ENCODE results near the gene TMEM79.

The TMEM79 gene

GRCh38 chr1:156279837-156280236, 4.3 kb upstream of the TMEM79 start:
- ChIA-PET CTCF (interaction anchor here (1.0 to 3.0 kb wide), 6 partner anchors 20 to 143 kb away, joined by 3 to 13 read pairs (median 3); no protein-coding TSS in a partner anchor), POLR2A (no interaction called here)
- H3K9me3 ChIP-seq (ENCODE audit: control extremely low read depth in 1 of 5, control insufficient read depth in 4 of 5, insufficient read depth in 2 of 5, low read depth in 1 of 5, low read length in 4 of 5) = no peaks in the 10 kb centered on the region
- H3K36me3 ChIP-seq (ENCODE audit: control insufficient read depth in 4 of 4, insufficient read depth in 4 of 4, low read length in 3 of 4) = peaks cover 6 to 49% (median 31%) of the 10 kb centered on the region in 4 experiments
- H3K27me3 ChIP-seq (replicated peaks in 2 of 5; ENCODE audit: control insufficient read depth in 4 of 5, insufficient read depth in 5 of 5, low read length in 4 of 5) = no peaks in the 10 kb centered on the region
- WGBS (ENCODE audit: insufficient coverage) = 100% methylated on average over 1 of the region's 3 CpGs
- no peak for DNase-seq
- no peak overlapping the region for H3K27ac ChIP-seq (ENCODE audit: insufficient read depth in 1 of 2, low read depth in 1 of 2, low read length in 2 of 2, poor library complexity in 1 of 2, severe bottlenecking in 2 of 2)
- peaks cover 11 to 25% (median 21%) of the 10 kb centered on the region in 4 experiments for H3K4me1 ChIP-seq (ENCODE audit: control extremely low read depth in 1 of 4, control insufficient read depth in 4 of 4, insufficient read depth in 4 of 4, low read length in 3 of 4)
- no peak overlapping the region for H3K4me3 ChIP-seq (ENCODE audit: control insufficient read depth in 1 of 7, extremely low read depth in 1 of 7, insufficient read depth in 4 of 7, low read depth in 2 of 7, low read length in 6 of 7)

GRCh38 chr1:156281281-156281680, 2.8 kb upstream of the TMEM79 start:
- H3K27me3 ChIP-seq (replicated peaks in 2 of 5; ENCODE audit: control insufficient read depth in 4 of 5, insufficient read depth in 5 of 5, low read length in 4 of 5) = no peaks in the 10 kb centered on the region
- 50% methylated on average over 6 of the region's 8 CpGs for WGBS (ENCODE audit: insufficient coverage)
- H3K9me3 ChIP-seq (ENCODE audit: control extremely low read depth in 1 of 5, control insufficient read depth in 4 of 5, insufficient read depth in 2 of 5, low read depth in 1 of 5, low read length in 4 of 5) = no peaks in the 10 kb centered on the region
- POLR2A ChIA-PET = no interaction called here
- peak overlapping the region in 1 of 2 experiments; percentile 95 for H3K27ac ChIP-seq (ENCODE audit: insufficient read depth in 1 of 2, low read depth in 1 of 2, low read length in 2 of 2, poor library complexity in 1 of 2, severe bottlenecking in 2 of 2)
- DNase-seq = peak; percentile 21 to 63 (median 47)
- H3K4me1 ChIP-seq (ENCODE audit: control extremely low read depth in 1 of 4, control insufficient read depth in 4 of 4, insufficient read depth in 4 of 4, low read length in 3 of 4) = peaks cover 11 to 25% (median 21%) of the 10 kb centered on the region in 4 experiments
- CTCF ChIA-PET = interaction anchor here (0.7 to 3.0 kb wide), 4 partner anchors 10 to 153 kb away, joined by 3 to 13 read pairs (median 4); no protein-coding TSS in a partner anchor
- H3K4me3 ChIP-seq (ENCODE audit: control insufficient read depth in 1 of 7, extremely low read depth in 1 of 7, insufficient read depth in 4 of 7, low read depth in 2 of 7, low read length in 6 of 7) = peak overlapping the region in 6 of 7 experiments; percentile 86 to 98 (median 94)
- peaks cover 6 to 43% (median 26%) of the 10 kb centered on the region in 4 experiments for H3K36me3 ChIP-seq (ENCODE audit: control insufficient read depth in 4 of 4, insufficient read depth in 4 of 4, low read length in 3 of 4)

DNA sequence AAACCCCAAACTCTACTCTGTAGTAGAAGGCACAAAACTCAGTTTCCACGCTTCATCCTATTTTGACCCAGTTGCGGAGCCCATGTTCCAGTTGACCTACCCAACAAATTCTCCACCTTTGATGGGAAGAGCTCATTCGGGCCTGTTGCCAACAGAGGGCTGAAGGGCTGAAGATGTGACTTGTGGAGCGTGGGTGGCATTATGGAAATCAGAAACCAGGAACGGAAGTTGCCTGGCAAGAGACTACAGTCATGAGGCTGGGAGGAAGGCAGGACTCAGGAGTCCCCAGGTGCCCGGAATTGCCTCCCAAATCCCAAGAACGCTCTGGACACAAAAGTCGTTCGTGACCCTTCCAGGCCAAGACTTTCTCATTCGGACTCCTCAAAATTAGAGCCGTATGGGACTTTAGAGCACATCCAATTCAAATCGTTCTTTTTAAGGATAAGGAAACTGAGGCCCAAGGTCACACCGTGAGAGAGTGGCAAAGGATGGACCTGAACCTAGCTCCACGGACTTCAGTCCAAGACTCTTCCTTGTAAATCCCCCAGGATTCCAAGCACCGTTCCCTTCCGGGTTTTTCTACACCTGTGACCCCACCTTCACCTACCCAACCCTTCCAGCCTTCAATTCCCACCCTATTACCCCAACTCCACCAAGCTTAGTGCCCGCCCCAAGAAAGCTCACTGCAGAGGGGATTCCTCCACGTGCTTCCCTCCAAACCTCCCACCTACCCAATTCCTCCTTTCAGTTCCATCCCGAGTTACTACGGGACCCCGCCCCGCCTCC, 2.2 kb upstream of the TMEM79 start:
- peaks cover 6 to 40% (median 22%) of the 10 kb centered on the region in 4 experiments for H3K36me3 ChIP-seq (ENCODE audit: control insufficient read depth in 4 of 4, insufficient read depth in 4 of 4, low read length in 3 of 4)
- DNase-seq = no peak
- no peaks in the 10 kb centered on the region for H3K27me3 ChIP-seq (replicated peaks in 2 of 5; ENCODE audit: control insufficient read depth in 4 of 5, insufficient read depth in 5 of 5, low read length in 4 of 5)

GRCh38 chr1:156282479-156283222, 1.5 kb upstream of the TMEM79 start, which contains the start of gene SMG5:
SMG5 (minus strand) TSS chr1:156282825; CDS start chr1:156282680, 145 bp downstream.
- CTCF ChIA-PET = interaction anchor here (1.0 to 3.0 kb wide), 10 partner anchors 9 to 61 kb away, joined by 3 to 13 read pairs (median 4); no protein-coding TSS in a partner anchor
- peak within 1 kb of the TSS; percentile 85 to 95 for H3K27ac ChIP-seq (ENCODE audit: insufficient read depth in 1 of 2, low read depth in 1 of 2, low read length in 2 of 2, poor library complexity in 1 of 2, severe bottlenecking in 2 of 2)
- H3K27me3 ChIP-seq (replicated peaks in 2 of 5; ENCODE audit: control insufficient read depth in 4 of 5, insufficient read depth in 5 of 5, low read length in 4 of 5) = no peaks in the 10 kb centered on the region
- peak within 1 kb of the TSS; percentile 48 to 98 (median 90) for H3K4me3 ChIP-seq (ENCODE audit: control insufficient read depth in 1 of 7, extremely low read depth in 1 of 7, insufficient read depth in 4 of 7, low read depth in 2 of 7, low read length in 6 of 7)
- DNase-seq = peak; percentile 99
- H3K9me3 ChIP-seq (ENCODE audit: control extremely low read depth in 1 of 5, control insufficient read depth in 4 of 5, insufficient read depth in 2 of 5, low read depth in 1 of 5, low read length in 4 of 5) = no peaks in the 10 kb centered on the region
- WGBS (ENCODE audit: insufficient coverage) = 0% methylated on average over 41 of the region's 50 CpGs
- peaks cover 11 to 25% (median 21%) of the 10 kb centered on the region in 4 experiments for H3K4me1 ChIP-seq (ENCODE audit: control extremely low read depth in 1 of 4, control insufficient read depth in 4 of 4, insufficient read depth in 4 of 4, low read length in 3 of 4)
- POLR2A ChIA-PET = interaction anchor here (0.6 to 1.3 kb wide), 5 partner anchors 9 to 349 kb away, joined by 3 to 5 read pairs (median 3); no protein-coding TSS in a partner anchor
- H3K36me3 ChIP-seq (ENCODE audit: control insufficient read depth in 4 of 4, insufficient read depth in 4 of 4, low read length in 3 of 4) = peaks cover 6 to 34% (median 17%) of the 10 kb centered on the region in 4 experiments

More for the DNA sequence above, 2.2 kb upstream of the TMEM79 start:
- peaks cover 11 to 25% (median 21%) of the 10 kb centered on the region in 4 experiments for H3K4me1 ChIP-seq (ENCODE audit: control extremely low read depth in 1 of 4, control insufficient read depth in 4 of 4, insufficient read depth in 4 of 4, low read length in 3 of 4)
- H3K27ac ChIP-seq (ENCODE audit: insufficient read depth in 1 of 2, low read depth in 1 of 2, low read length in 2 of 2, poor library complexity in 1 of 2, severe bottlenecking in 2 of 2) = peak overlapping the region; percentile 85 to 95
- no peaks in the 10 kb centered on the region for H3K9me3 ChIP-seq (ENCODE audit: control extremely low read depth in 1 of 5, control insufficient read depth in 4 of 5, insufficient read depth in 2 of 5, low read depth in 1 of 5, low read length in 4 of 5)
- CTCF ChIA-PET = interaction anchor here (1.1 to 3.0 kb wide), 5 partner anchors 10 to 153 kb away, joined by 3 to 13 read pairs (median 6); no protein-coding TSS in a partner anchor
- H3K4me3 ChIP-seq (ENCODE audit: control insufficient read depth in 1 of 7, extremely low read depth in 1 of 7, insufficient read depth in 4 of 7, low read depth in 2 of 7, low read length in 6 of 7) = peak overlapping the region; percentile 48 to 98 (median 90)
- WGBS (ENCODE audit: insufficient coverage) = 7% methylated on average over 12 of the region's 22 CpGs
- POLR2A ChIA-PET = interaction anchor here (0.6 to 1.1 kb wide), 2 partner anchors 33 to 348 kb away, joined by 3 read pairs; no protein-coding TSS in a partner anchor

DNA sequence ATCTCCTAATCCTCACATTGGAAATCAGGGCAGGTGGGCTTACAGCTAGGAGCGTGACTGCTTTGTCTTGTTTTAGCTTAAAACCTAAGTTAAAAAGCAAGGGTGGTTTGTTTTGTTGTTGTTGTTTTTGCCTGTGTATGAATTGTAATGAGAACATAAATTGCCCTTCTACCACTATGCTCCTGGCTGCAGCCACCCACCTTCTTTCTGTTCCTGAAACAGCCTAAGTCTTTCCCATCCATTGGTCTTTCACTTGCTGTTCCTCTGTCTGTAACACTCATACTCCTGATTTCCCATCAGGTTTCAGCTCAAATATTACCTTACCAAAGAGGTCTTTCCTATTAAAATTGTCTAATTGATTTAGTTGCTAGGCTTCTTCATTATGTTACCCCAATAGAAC, 604 bp upstream of the TMEM79 start:
- H3K27ac ChIP-seq (ENCODE audit: insufficient read depth in 1 of 2, low read depth in 1 of 2, low read length in 2 of 2, poor library complexity in 1 of 2, severe bottlenecking in 2 of 2) = peak overlapping the region; percentile 85 to 95
- no peaks in the 10 kb centered on the region for H3K9me3 ChIP-seq (ENCODE audit: control extremely low read depth in 1 of 5, control insufficient read depth in 4 of 5, insufficient read depth in 2 of 5, low read depth in 1 of 5, low read length in 4 of 5)
- no peak for DNase-seq
- H3K4me1 ChIP-seq (ENCODE audit: control extremely low read depth in 1 of 4, control insufficient read depth in 4 of 4, insufficient read depth in 4 of 4, low read length in 3 of 4) = peaks cover 11 to 25% (median 21%) of the 10 kb centered on the region in 4 experiments
- H3K27me3 ChIP-seq (replicated peaks in 2 of 5; ENCODE audit: control insufficient read depth in 4 of 5, insufficient read depth in 5 of 5, low read length in 4 of 5) = no peaks in the 10 kb centered on the region
- ChIA-PET CTCF (interaction anchor here (1.0 to 2.0 kb wide), 9 partner anchors 8 to 60 kb away, joined by 3 to 6 read pairs (median 4); no protein-coding TSS in a partner anchor), POLR2A (interaction anchor here (0.5 to 1.3 kb wide), 2 partner anchors 36 to 45 kb away, joined by 3 to 4 read pairs; no protein-coding TSS in a partner anchor)
- peaks cover 0 to 28% (median 10%) of the 10 kb centered on the region in 4 experiments for H3K36me3 ChIP-seq (ENCODE audit: control insufficient read depth in 4 of 4, insufficient read depth in 4 of 4, low read length in 3 of 4)
- peak overlapping the region in 6 of 7 experiments; percentile 86 to 98 (median 94) for H3K4me3 ChIP-seq (ENCODE audit: control insufficient read depth in 1 of 7, extremely low read depth in 1 of 7, insufficient read depth in 4 of 7, low read depth in 2 of 7, low read length in 6 of 7)
- WGBS (ENCODE audit: insufficient coverage) = no CpG with 5 or more reads among the region's 1 CpG

DNA sequence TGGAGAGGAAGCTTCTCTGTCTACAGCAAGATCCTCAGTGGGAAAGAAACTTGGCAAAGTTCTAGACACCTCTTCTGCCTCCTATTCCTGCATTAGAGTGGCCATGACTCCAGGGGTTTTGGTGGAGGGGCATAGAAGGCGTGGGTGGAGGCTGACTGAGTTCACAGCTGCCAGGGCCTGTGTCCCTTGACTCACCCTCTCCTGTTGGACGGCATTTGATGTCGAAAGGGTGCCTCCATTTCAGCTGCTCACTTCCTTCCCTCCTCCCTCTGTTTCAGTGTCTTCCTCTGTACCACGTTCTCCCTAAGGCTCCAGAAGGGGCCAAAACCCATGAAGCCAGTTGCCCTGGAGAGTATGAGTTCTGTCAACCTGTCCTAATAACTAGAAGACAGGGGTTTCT, 632 bp downstream of the TMEM79 start:
- Histone ChIP-seq H3K27me3 (replicated peaks in 2 of 5; ENCODE audit: control insufficient read depth in 4 of 5, insufficient read depth in 5 of 5, low read length in 4 of 5) (no peaks in the 10 kb centered on the region), H3K9me3 (ENCODE audit: control extremely low read depth in 1 of 5, control insufficient read depth in 4 of 5, insufficient read depth in 2 of 5, low read depth in 1 of 5, low read length in 4 of 5) (no peaks in the 10 kb centered on the region), H3K27ac (ENCODE audit: insufficient read depth in 1 of 2, low read depth in 1 of 2, low read length in 2 of 2, poor library complexity in 1 of 2, severe bottlenecking in 2 of 2) (no peak overlapping the region), H3K4me3 (ENCODE audit: control insufficient read depth in 1 of 7, extremely low read depth in 1 of 7, insufficient read depth in 4 of 7, low read depth in 2 of 7, low read length in 6 of 7) (no peak overlapping the region), H3K36me3 (ENCODE audit: control insufficient read depth in 4 of 4, insufficient read depth in 4 of 4, low read length in 3 of 4) (peaks cover 0 to 22% (median 8%) of the 10 kb centered on the region in 4 experiments), H3K4me1 (ENCODE audit: control extremely low read depth in 1 of 4, control insufficient read depth in 4 of 4, insufficient read depth in 4 of 4, low read length in 3 of 4) (peaks cover 11 to 25% (median 21%) of the 10 kb centered on the region in 4 experiments)
- CTCF ChIA-PET = interaction anchor here (0.8 to 1.8 kb wide), 2 partner anchors 22 to 35 kb away, joined by 3 to 6 read pairs; no protein-coding TSS in a partner anchor
- POLR2A ChIA-PET = interaction anchor here (0.5 kb wide), 1 partner anchor 190 kb away, joined by 3 read pairs; no protein-coding TSS in a partner anchor
- no peak for DNase-seq
- WGBS (ENCODE audit: insufficient coverage) = 100% methylated on average over 2 of the region's 4 CpGs

Data from common myeloid progenitor, CD34-positive (primary cell).